Measurements from ENCODE around the gene SCIN. TPM values are rescaled to one million over a fixed set of nuclear protein-coding genes. Genes with fewer than 3 reads are reported as not detected.
"Not testable (repeated sequence)": the region's sequence is repeated elsewhere in the genome, so short reads cannot be mapped to it uniquely, and the experiment has no call there.

The SCIN gene
- total and polyA plus RNA-seq, 2 experiments from 2014 or later: 0.32 to 0.64 TPM

- Histone ChIP-seq H3F3A (ENCODE audit: insufficient read depth) (peaks cover 7% of the 10 kb centered on the region; the same call in 1 of the 2 replicates), H3K4me1 (ENCODE audit: insufficient read depth) (0 out of 2 replicates have a peak, but pooled peaks cover 4% of the 10 kb centered on the region), H2AFZ (peak overlapping the region; percentile 18; the same call in 1 of the 2 replicates), H3K9me3 (ENCODE audit: low read depth) (no peaks in the 10 kb centered on the region), H3K4me2 (ENCODE audit: unreplicated experiment) (no peak overlapping the region), H3K27me3 (replicated peaks; ENCODE audit: insufficient read depth) (no peaks in the 10 kb centered on the region), H3K9ac (no peak overlapping the region), H3K27ac (no peak overlapping the region), H3K4me3 (no peak overlapping the region), H3K36me3 (ENCODE audit: low read depth) (no peaks in the 10 kb centered on the region), H4K20me1 (ENCODE audit: insufficient read depth) (no peaks in the 10 kb centered on the region), H3K9me2 (ENCODE audit: insufficient read depth) (no peaks in the 10 kb centered on the region), H3K79me2 (ENCODE audit: insufficient read depth) (no peaks in the 10 kb centered on the region)
- TF ChIP-seq EZH2phosphoT487 (IDR thresholded peaks at IDR 0.05; ENCODE audit: insufficient read depth, low read depth): no peak
- TF ChIP-seq EZH2 (IDR thresholded peaks at IDR 0.05; ENCODE audit: insufficient read depth, poor library complexity, severe bottlenecking): no peak
- no peak for DNase-seq
- in situ Hi-C loops (cut with MboI): no loop called here
- WGBS, 2 experiments (ENCODE audit: low coverage in 1 of 2, low lambda C conversion rate in 2 of 2, missing lambda C conversion rate in 2 of 2): 83 to 86% methylated on average over 1 of the region's 1 CpG
Observed at GRCh38 chr7:12552876-12553275, 17.6 kb upstream of the SCIN start.

GRCh38 chr7:12553416-12553815, 17.1 kb upstream of the SCIN start:
- TF ChIP-seq EZH2phosphoT487 (IDR thresholded peaks at IDR 0.05; ENCODE audit: insufficient read depth, low read depth): no peak
- TF ChIP-seq EZH2 (IDR thresholded peaks at IDR 0.05; ENCODE audit: insufficient read depth, poor library complexity, severe bottlenecking): no peak
- in situ Hi-C loops (cut with MboI): no loop called here
- Histone ChIP-seq H3K4me1 (ENCODE audit: insufficient read depth) (0 out of 2 replicates have a peak, but pooled peaks cover 4% of the 10 kb centered on the region), H3K9ac (no peak overlapping the region), H3K27me3 (replicated peaks; ENCODE audit: insufficient read depth) (no peaks in the 10 kb centered on the region), H3K4me3 (no peak overlapping the region), H3K4me2 (ENCODE audit: unreplicated experiment) (no peak overlapping the region), H3K36me3 (ENCODE audit: low read depth) (no peaks in the 10 kb centered on the region), H3K27ac (no peak overlapping the region), H3K79me2 (ENCODE audit: insufficient read depth) (no peaks in the 10 kb centered on the region), H3F3A (ENCODE audit: insufficient read depth) (peaks cover 7% of the 10 kb centered on the region; the same call in 1 of the 2 replicates), H4K20me1 (ENCODE audit: insufficient read depth) (no peaks in the 10 kb centered on the region), H2AFZ (peak overlapping the region; percentile 18; the same call in 1 of the 2 replicates), H3K9me3 (ENCODE audit: low read depth) (no peaks in the 10 kb centered on the region), H3K9me2 (ENCODE audit: insufficient read depth) (no peaks in the 10 kb centered on the region)
- DNase-seq: no peak

DNA sequence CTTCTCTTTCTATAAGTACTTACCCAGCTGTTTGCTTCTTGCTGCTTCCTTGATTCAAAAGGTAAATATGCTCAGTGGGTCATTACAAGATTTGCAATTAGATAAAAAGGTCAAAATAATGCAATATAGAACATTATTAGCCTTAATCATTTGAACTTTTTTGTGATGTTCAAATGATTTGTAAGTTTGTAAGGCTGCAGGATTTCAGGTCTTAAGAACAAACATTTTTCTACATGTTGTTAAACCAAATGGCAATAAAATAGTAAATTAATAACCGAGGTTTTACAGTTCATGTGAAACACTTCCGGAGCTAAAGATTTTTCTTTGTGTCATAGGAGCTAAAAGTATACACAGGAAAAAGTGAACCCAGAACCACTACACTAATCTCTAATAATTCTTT, 16.2 kb upstream of the SCIN start:
- Histone ChIP-seq H3K27ac (no peak overlapping the region), H3K79me2 (ENCODE audit: insufficient read depth) (no peaks in the 10 kb centered on the region), H3K4me3 (no peak overlapping the region), H3K36me3 (ENCODE audit: low read depth) (no peaks in the 10 kb centered on the region), H4K20me1 (ENCODE audit: insufficient read depth) (no peaks in the 10 kb centered on the region), H3K4me2 (ENCODE audit: unreplicated experiment) (no peak overlapping the region), H3K4me1 (ENCODE audit: insufficient read depth) (0 out of 2 replicates have a peak, but pooled peaks cover 4% of the 10 kb centered on the region), H2AFZ (no peak overlapping the region), H3F3A (ENCODE audit: insufficient read depth) (peaks cover 2% of the 10 kb centered on the region; the same call in 1 of the 2 replicates), H3K27me3 (replicated peaks; ENCODE audit: insufficient read depth) (no peaks in the 10 kb centered on the region), H3K9me2 (ENCODE audit: insufficient read depth) (no peaks in the 10 kb centered on the region), H3K9me3 (ENCODE audit: low read depth) (no peaks in the 10 kb centered on the region), H3K9ac (no peak overlapping the region)
- in situ Hi-C loops (cut with MboI): no loop called here
- WGBS, 2 experiments (ENCODE audit: low coverage in 1 of 2, low lambda C conversion rate in 2 of 2, missing lambda C conversion rate in 2 of 2): 73 to 77% methylated on average over 2 of the region's 2 CpGs
- no peak for DNase-seq
- TF ChIP-seq EZH2 (IDR thresholded peaks at IDR 0.05; ENCODE audit: insufficient read depth, poor library complexity, severe bottlenecking) (no peak), EZH2phosphoT487 (IDR thresholded peaks at IDR 0.05; ENCODE audit: insufficient read depth, low read depth) (no peak)

- WGBS, 2 experiments (ENCODE audit: low coverage in 1 of 2, low lambda C conversion rate in 2 of 2, missing lambda C conversion rate in 2 of 2): 57 to 60% methylated on average over 6 of the region's 6 CpGs
- H3K79me2 ChIP-seq (ENCODE audit: insufficient read depth): no peaks in the 10 kb centered on the region
- no peaks in the 10 kb centered on the region for H4K20me1 ChIP-seq (ENCODE audit: insufficient read depth)
- H2AFZ ChIP-seq: no peak overlapping the region
- H3K4me3 ChIP-seq: no peak overlapping the region
- TF ChIP-seq EZH2 (IDR thresholded peaks at IDR 0.05; ENCODE audit: insufficient read depth, poor library complexity, severe bottlenecking): no peak
- no peak for TF ChIP-seq EZH2phosphoT487 (IDR thresholded peaks at IDR 0.05; ENCODE audit: insufficient read depth, low read depth)
- no peaks in the 10 kb centered on the region for H3F3A ChIP-seq (ENCODE audit: insufficient read depth)
- H3K36me3 ChIP-seq (ENCODE audit: low read depth): no peaks in the 10 kb centered on the region
- H3K9ac ChIP-seq: no peak overlapping the region
- no peak overlapping the region for H3K27ac ChIP-seq
- in situ Hi-C loops (cut with MboI): no loop called here
- no peak overlapping the region for H3K4me2 ChIP-seq (ENCODE audit: unreplicated experiment)
- no peaks in the 10 kb centered on the region for H3K9me2 ChIP-seq (ENCODE audit: insufficient read depth)
- no peaks in the 10 kb centered on the region for H3K27me3 ChIP-seq (replicated peaks; ENCODE audit: insufficient read depth)
- no peaks in the 10 kb centered on the region for H3K9me3 ChIP-seq (ENCODE audit: low read depth)
- H3K4me1 ChIP-seq (ENCODE audit: insufficient read depth): 0 out of 2 replicates have a peak, but pooled peaks cover 4% of the 10 kb centered on the region
- no peak for DNase-seq
Observed at GRCh38 chr7:12554872-12555271, 15.6 kb upstream of the SCIN start.

GRCh38 chr7:12555695-12556094, 14.8 kb upstream of the SCIN start:
- in situ Hi-C loops (cut with MboI); H3F3A ChIP-seq (ENCODE audit: insufficient read depth); H3K27me3 ChIP-seq (replicated peaks; ENCODE audit: insufficient read depth); H3K79me2 ChIP-seq (ENCODE audit: insufficient read depth); H3K9me2 ChIP-seq (ENCODE audit: insufficient read depth); H3K4me3 ChIP-seq; DNase-seq; H4K20me1 ChIP-seq (ENCODE audit: insufficient read depth); H3K27ac ChIP-seq; H3K36me3 ChIP-seq (ENCODE audit: low read depth); H3K9ac ChIP-seq; H3K9me3 ChIP-seq (ENCODE audit: low read depth); H2AFZ ChIP-seq; H3K4me1 ChIP-seq (ENCODE audit: insufficient read depth); H3K4me2 ChIP-seq (ENCODE audit: unreplicated experiment): not testable (repeated sequence)
- 75 to 78% methylated on average over 6 of the region's 6 CpGs for WGBS, 2 experiments (ENCODE audit: low coverage in 1 of 2, low lambda C conversion rate in 2 of 2, missing lambda C conversion rate in 2 of 2)

- H3K27me3 ChIP-seq (replicated peaks; ENCODE audit: insufficient read depth); H3K4me2 ChIP-seq (ENCODE audit: unreplicated experiment); H3K27ac ChIP-seq; H3K9ac ChIP-seq; H3K9me2 ChIP-seq (ENCODE audit: insufficient read depth); H3K9me3 ChIP-seq (ENCODE audit: low read depth); H3K4me1 ChIP-seq (ENCODE audit: insufficient read depth); H3K4me3 ChIP-seq; H4K20me1 ChIP-seq (ENCODE audit: insufficient read depth); H3K36me3 ChIP-seq (ENCODE audit: low read depth); H3K79me2 ChIP-seq (ENCODE audit: insufficient read depth); H3F3A ChIP-seq (ENCODE audit: insufficient read depth); H2AFZ ChIP-seq; DNase-seq; in situ Hi-C loops (cut with MboI): not testable (repeated sequence)
- 91 to 92% methylated on average over 43 to 60 of the region's 60 CpGs for WGBS, 2 experiments (ENCODE audit: low coverage in 1 of 2, low lambda C conversion rate in 2 of 2, missing lambda C conversion rate in 2 of 2)
Observed at GRCh38 chr7:12556139-12556792, 14.3 kb upstream of the SCIN start.
